ENCODE results near the gene KCNA5.

KCNA5 gene

GRCh38 chr12:5003025-5003666 lies 40.5 kb upstream of the KCNA5 start:
- no peak overlapping the region for H3K4me3 ChIP-seq (ENCODE audit: control insufficient read depth, low read depth, low read length)
- no peak for DNase-seq (ENCODE audit: low read depth)
- peak; percentile 100 for TF ChIP-seq CTCF (IDR thresholded peaks at IDR 0.05; ENCODE audit: control insufficient read depth, insufficient read depth, low read depth, low read length, missing control alignments)

GRCh38 chr12:5008661-5009060 lies 35.0 kb upstream of the KCNA5 start:
- no peak overlapping the region for H3K4me3 ChIP-seq (ENCODE audit: control insufficient read depth, low read depth, low read length)
- no peak for TF ChIP-seq CTCF (IDR thresholded peaks at IDR 0.05; ENCODE audit: control insufficient read depth, insufficient read depth, low read depth, low read length, missing control alignments)
- DNase-seq (ENCODE audit: low read depth): no peak

- no peak for TF ChIP-seq CTCF (IDR thresholded peaks at IDR 0.05; ENCODE audit: control insufficient read depth, insufficient read depth, low read depth, low read length, missing control alignments)
- H3K4me3 ChIP-seq (ENCODE audit: control insufficient read depth, low read depth, low read length): no peak overlapping the region
- no peak for DNase-seq (ENCODE audit: low read depth)
Measured at GRCh38 chr12:5010151-5010550, 33.5 kb upstream of the KCNA5 start.

- TF ChIP-seq CTCF (IDR thresholded peaks at IDR 0.05; ENCODE audit: control insufficient read depth, insufficient read depth, low read depth, low read length, missing control alignments): no peak
- H3K4me3 ChIP-seq (ENCODE audit: control insufficient read depth, low read depth, low read length): no peak overlapping the region
- no peak for DNase-seq (ENCODE audit: low read depth)
Measured at GRCh38 chr12:5012337-5012736, 31.3 kb upstream of the KCNA5 start.

GRCh38 chr12:5013266-5013730 lies 30.4 kb upstream of the KCNA5 start:
- no peak for TF ChIP-seq CTCF (IDR thresholded peaks at IDR 0.05; ENCODE audit: control insufficient read depth, insufficient read depth, low read depth, low read length, missing control alignments)

GRCh38 chr12:5014269-5014668 lies 29.4 kb upstream of the KCNA5 start:
- no peak for DNase-seq (ENCODE audit: low read depth)
- TF ChIP-seq CTCF (IDR thresholded peaks at IDR 0.05; ENCODE audit: control insufficient read depth, insufficient read depth, low read depth, low read length, missing control alignments): no peak
- no peak overlapping the region for H3K4me3 ChIP-seq (ENCODE audit: control insufficient read depth, low read depth, low read length)

More at GRCh38 chr12:5013266-5013730, 30.4 kb upstream of the KCNA5 start:
- no peak overlapping the region for H3K4me3 ChIP-seq (ENCODE audit: control insufficient read depth, low read depth, low read length)
- peak; percentile 76 for DNase-seq (ENCODE audit: low read depth)
